Adrenal gland (tissue), 12 donors: ENCODE measurements around the gene LRRC71. TPM values are rescaled to one million over a fixed set of nuclear protein-coding genes. Genes with fewer than 3 reads are reported as not detected.

Source experiments
- DNase-seq, 7 donors: peaks; one replicate each; pipeline ENCODE4 v3.0.0-alpha.2; 2019 to 2020
- H3K27ac ChIP-seq, 5 donors: fragments of 200-600 bp; sonication (generic) in 4 of 5; 1 replicate in 3 of 5; 2 replicates in 2 of 5; pipeline versions ENCODE4 v1.5.1 to v1.8.0; 2016 to 2020; ENCODE audit warnings: mild to moderate bottlenecking in 1 of 5
- H3K27me3 ChIP-seq: fragments of 200-600 bp; 2 replicates; pipeline ENCODE4 v1.8.0; 2021
- H3K36me3 ChIP-seq, 2 donors: fragments of 200-600 bp; replicated peaks in 1 of 2; 1 replicate in 1 of 2; 2 replicates in 1 of 2; pipeline versions ENCODE4 v1.5.1 to v1.8.0; 2018 to 2022
- H3K4me1 ChIP-seq, 2 donors: fragments of 200-600 bp; replicated peaks in 1 of 2; 1 replicate in 1 of 2; 2 replicates in 1 of 2; pipeline versions ENCODE4 v1.5.1 to v1.8.0; 2018 to 2021
- H3K4me3 ChIP-seq, 4 donors: fragments of 200-600 bp; sonication (generic) in 3 of 4; one replicate each; pipeline ENCODE4 v1.5.1; 2016 to 2018
- H3K9me3 ChIP-seq, 3 donors: fragments of 200-600 bp; sonication (generic) in 1 of 3; replicated peaks in 1 of 3; 1 replicate in 2 of 3; 2 replicates in 1 of 3; pipeline versions ENCODE4 v1.5.1 to v1.8.0; 2016 to 2021
- CTCF ChIP-seq, 6 experiments: fragments of 450-650 bp in 4 of 6; fragments of 200-600 bp in 2 of 6; sonication (generic) in 1 of 6; IDR thresholded peaks; 1 replicate in 5 of 6; 2 replicates in 1 of 6; pipeline versions ENCODE4 v1.5.1 to v1.8.0; 2016 to 2021; ENCODE audit warnings: antibody characterized with exemption in 6 of 6, mild to moderate bottlenecking in 2 of 6, moderate library complexity in 1 of 6
- POLR2A ChIP-seq, 2 donors: fragments of 450-650 bp; IDR thresholded peaks; one replicate each; pipeline ENCODE4 v1.6.1; 2017; ENCODE audit warnings: antibody characterized with exemption in 2 of 2, mild to moderate bottlenecking in 2 of 2, moderate library complexity in 1 of 2
- WGBS, 4 donors: extraction: QIAGEN DNeasy Blood & Tissue Kit in 2 of 4; methylation state at CpG; one replicate each; pipeline versions ENCODE4 v1.1.5 to v1.1.7; 2013 to 2017; 5-methylcytosine and 5-hydroxymethylcytosine counted together
- intact Hi-C, 2 donors: fragments of 100-400 bp; cut with DNase I; formaldehyde crosslinking; loops; one replicate each; pipeline versions ENCODE4 v1.14.1 to v1.15.0; 2022 to 2023
- polyA plus RNA-seq, 3 donors: library from polyadenylated mRNA; stranded (reverse); fragments of 200-250 nt in 2 of 3; fragments of 350-450 nt in 1 of 3; fragmentation: Illumina TruSeq in 1 of 3; extraction: RNeasy Lipid Tissue Mini Kit (QIAGEN cat#74804) in 1 of 3; gene quantifications; one replicate each; pipeline ENCODE4 v1.2.3, GENCODE V29; 2013 to 2014
- total RNA-seq, 9 donors: library from RNA; depleted of rRNA in 4 of 9; stranded (reverse); fragments of >200 nt in 4 of 9; fragments of 120-200 nt in 1 of 9; fragmentation: NEBNext Ultra II Directional in 1 of 9; extraction: Animal tissue kit (Norgen Biotek cat#: 25700) in 1 of 9; gene quantifications; one replicate each; pipeline versions ENCODE4 v1.1.0 to v1.2.4, GENCODE V29; 2013 to 2023
- donor health status: healthy with polysubstance abuse.
- donor health status: Bipolar disorder and iron deficiency.
- donor health status: DM: yes; HTN: yes; CAD: no.
- donor health status: DM: no; HTN: no; CAD: no.
- donor health status: DM: no; HTN: no; CAD: no.
- donor health status: DM: yes; HTN: yes; CAD: no.

The LRRC71 gene
- total and polyA plus RNA-seq, 12 donors = 0.11 to 4.6 (median 0.27) TPM; not detected in 4

GRCh38 chr1:156929596-156930238, 9.3 kb downstream of the LRRC71 start:
- no peak overlapping the region for H3K4me3 ChIP-seq
- TF ChIP-seq POLR2A (IDR thresholded peaks at IDR 0.05) (no peak), CTCF (IDR thresholded peaks at IDR 0.05) (no peak)
- DNase-seq = peak in 1 of 7 donors; percentile 3
- WGBS, 4 donors = 63 to 77% (median 70%) methylated on average over 5 to 6 of the region's 6 CpGs
- peaks cover 0 to 4% of the 10 kb centered on the region in 2 donors for H3K4me1 ChIP-seq
- peaks cover 13% of the 10 kb centered on the region for H3K27me3 ChIP-seq
- no peaks in the 10 kb centered on the region for H3K9me3 ChIP-seq
- H3K27ac ChIP-seq = no peak overlapping the region
- no peaks in the 10 kb centered on the region for H3K36me3 ChIP-seq
- intact Hi-C loops = loop anchor here in 1 of 2 donors (10.0 kb wide), 1 partner anchor 145 kb away; no protein-coding TSS in a partner anchor

- no peaks in the 10 kb centered on the region for H3K9me3 ChIP-seq
- 33 to 54% (median 42%) methylated on average over 4 of the region's 4 CpGs for WGBS, 4 donors
- H3K4me3 ChIP-seq = no peak overlapping the region
- peaks cover 0 to 4% of the 10 kb centered on the region in 2 donors for H3K4me1 ChIP-seq
- TF ChIP-seq POLR2A (IDR thresholded peaks at IDR 0.05) (no peak), CTCF (IDR thresholded peaks at IDR 0.05) (no peak)
- H3K27me3 ChIP-seq = peaks cover 7% of the 10 kb centered on the region
- no peak for DNase-seq
- H3K36me3 ChIP-seq = peaks cover 0 to 5% of the 10 kb centered on the region in 2 donors
- H3K27ac ChIP-seq = no peak overlapping the region
- intact Hi-C loops = no loop called here
Measured at GRCh38 chr1:156930483-156930882, 10.1 kb downstream of the LRRC71 start.

DNA sequence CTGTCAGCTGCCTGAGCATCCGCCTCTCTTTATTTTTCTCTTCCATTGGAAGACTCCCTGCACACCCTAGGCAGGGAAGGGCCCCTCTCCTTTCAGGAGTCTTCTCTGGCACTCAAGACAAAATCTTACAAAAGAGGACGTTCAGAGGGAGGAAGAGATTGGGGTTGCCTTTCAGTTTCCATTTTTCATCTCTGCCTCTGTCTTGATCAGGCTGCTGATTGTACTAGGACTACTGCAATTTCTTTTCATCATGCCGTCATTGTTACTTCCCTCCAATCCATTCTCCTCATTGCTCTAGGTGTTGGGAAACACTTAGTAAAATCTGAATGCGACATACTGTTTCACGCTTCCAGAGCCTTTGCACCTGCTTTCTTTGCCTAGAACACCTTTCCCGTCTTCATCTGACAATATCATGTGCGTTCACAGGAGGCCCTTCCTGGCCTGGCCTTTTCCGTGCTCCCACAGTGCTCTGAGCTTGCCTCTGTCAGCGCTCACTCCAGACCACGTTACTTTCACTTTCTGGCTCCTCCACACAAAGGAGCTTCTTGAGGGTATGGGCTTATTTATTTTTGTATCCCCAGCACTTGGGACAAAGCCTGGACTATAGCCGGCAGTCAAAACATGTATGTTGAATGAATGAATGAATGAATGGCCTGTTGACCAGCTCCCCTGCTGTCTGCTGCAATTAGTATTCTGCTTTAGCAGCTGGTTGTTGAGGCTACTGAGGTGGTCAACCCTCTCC, 10.9 kb downstream of the LRRC71 start:
- no peak for DNase-seq
- H3K27ac ChIP-seq = no peak overlapping the region
- 55 to 63% (median 60%) methylated on average over 11 of the region's 11 CpGs for WGBS, 4 donors
- H3K4me1 ChIP-seq = peaks cover 0 to 4% of the 10 kb centered on the region in 2 donors
- H3K27me3 ChIP-seq = peaks cover 5% of the 10 kb centered on the region
- peaks cover 0 to 9% of the 10 kb centered on the region in 2 donors for H3K36me3 ChIP-seq
- intact Hi-C loops = no loop called here
- no peak overlapping the region for H3K4me3 ChIP-seq
- no peak for TF ChIP-seq POLR2A (IDR thresholded peaks at IDR 0.05)
- TF ChIP-seq CTCF (IDR thresholded peaks at IDR 0.05) = no peak
- H3K9me3 ChIP-seq = no peaks in the 10 kb centered on the region

DNA sequence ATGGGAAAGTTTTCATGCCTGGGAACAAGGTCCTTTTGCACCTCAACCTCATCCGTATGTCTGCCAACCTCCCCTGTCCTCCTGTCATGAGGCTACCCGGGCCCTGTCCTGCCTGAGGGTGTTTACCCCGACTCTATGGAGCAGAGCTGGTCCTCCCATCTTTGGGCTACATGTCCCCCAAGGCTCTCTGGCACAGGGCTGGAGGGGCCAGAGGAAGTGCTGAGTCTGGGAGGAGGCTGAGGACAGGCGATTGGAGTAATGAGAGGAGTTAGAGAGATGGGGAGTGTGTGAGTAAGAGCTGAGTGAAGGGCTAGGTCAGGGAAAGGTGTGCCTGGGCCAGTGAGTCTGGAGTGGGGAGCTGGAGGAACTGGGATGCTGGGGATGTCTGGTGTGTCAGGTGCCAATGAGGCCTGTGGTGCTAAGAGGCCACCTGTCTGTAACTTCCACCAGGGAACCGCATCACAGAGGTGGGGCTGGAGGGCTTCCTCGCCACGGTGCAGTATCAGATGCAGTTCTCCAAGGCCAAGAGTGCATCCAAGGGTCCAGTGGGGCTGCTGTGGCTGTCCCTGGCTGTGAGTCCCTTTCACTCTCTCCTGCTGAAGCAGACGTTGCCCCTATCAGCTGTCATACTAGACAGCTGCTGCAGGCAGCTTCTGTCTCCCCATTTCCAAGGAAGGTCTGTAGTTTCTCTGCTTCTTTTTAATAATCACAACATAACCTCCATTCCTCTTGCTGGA, 11.7 kb downstream of the LRRC71 start:
- H3K27me3 ChIP-seq = no peaks in the 10 kb centered on the region
- no peak overlapping the region for H3K27ac ChIP-seq
- intact Hi-C loops = no loop called here
- no peak for DNase-seq
- H3K36me3 ChIP-seq = peaks cover 0 to 17% of the 10 kb centered on the region in 2 donors
- H3K9me3 ChIP-seq = no peaks in the 10 kb centered on the region
- peaks cover 0 to 4% of the 10 kb centered on the region in 2 donors for H3K4me1 ChIP-seq
- WGBS, 4 donors = 48 to 59% (median 56%) methylated on average over 4 to 8 of the region's 8 CpGs
- TF ChIP-seq CTCF (IDR thresholded peaks at IDR 0.05) = no peak
- TF ChIP-seq POLR2A (IDR thresholded peaks at IDR 0.05) = no peak
- H3K4me3 ChIP-seq = no peak overlapping the region
